Measurements from ENCODE around the gene SGK1. TPM values are rescaled to one million over a fixed set of nuclear protein-coding genes. Genes with fewer than 3 reads are reported as not detected.
"Not testable (repeated sequence)": the region's sequence is repeated elsewhere in the genome, so short reads cannot be mapped to it uniquely, and the experiment has no call there.

SGK1 gene
- total RNA-seq, 1 experiment from 2014 or later: 47.5 TPM

GRCh38 chr6:134223796-134224420 lies 94.0 kb downstream of the SGK1 start:
- no peak for DNase-seq (ENCODE audit: low spot score)

- DNase-seq (ENCODE audit: low spot score): no peak
These were observed 96.7 kb downstream of the SGK1 start for GRCh38 chr6:134221250-134221649.

- no peak for DNase-seq (ENCODE audit: low spot score)
These were observed 100.1 kb downstream of the SGK1 start for GRCh38 chr6:134217798-134218140.

- DNase-seq (ENCODE audit: low spot score): no peak
These were observed 100.7 kb downstream of the SGK1 start for GRCh38 chr6:134217105-134217797.

GRCh38 chr6:134216301-134217010 lies 101.5 kb downstream of the SGK1 start:
- no peak for DNase-seq (ENCODE audit: low spot score)

- not testable (repeated sequence) for DNase-seq (ENCODE audit: low spot score)
These were observed 104.5 kb downstream of the SGK1 start for GRCh38 chr6:134213410-134213809.

- no peak for DNase-seq (ENCODE audit: low spot score)
These were observed 106.6 kb downstream of the SGK1 start for GRCh38 chr6:134211297-134211696.

GRCh38 chr6:134207421-134207820 lies 110.5 kb downstream of the SGK1 start:
- no peak for DNase-seq (ENCODE audit: low spot score)

GRCh38 chr6:134205366-134205765 lies 112.5 kb downstream of the SGK1 start:
- no peak for DNase-seq (ENCODE audit: low spot score)

- not testable (repeated sequence) for DNase-seq (ENCODE audit: low spot score)
These were observed 113.2 kb downstream of the SGK1 start for GRCh38 chr6:134204759-134205158.

GRCh38 chr6:134204031-134204430 lies 113.9 kb downstream of the SGK1 start:
- no peak for DNase-seq (ENCODE audit: low spot score)

GRCh38 chr6:134201716-134202115 lies 116.2 kb downstream of the SGK1 start:
- DNase-seq (ENCODE audit: low spot score): no peak

- no peak for DNase-seq (ENCODE audit: low spot score)
These were observed 117.9 kb downstream of the SGK1 start for GRCh38 chr6:134199848-134200606.

GRCh38 chr6:134198093-134198492 lies 119.8 kb downstream of the SGK1 start:
- no peak for DNase-seq (ENCODE audit: low spot score)

GRCh38 chr6:134197685-134198084 lies 120.2 kb downstream of the SGK1 start:
- not testable (repeated sequence) for DNase-seq (ENCODE audit: low spot score)

- DNase-seq (ENCODE audit: low spot score): no peak
These were observed 121.2 kb downstream of the SGK1 start for GRCh38 chr6:134196568-134197193.

- no peak for DNase-seq (ENCODE audit: low spot score)
These were observed 121.9 kb downstream of the SGK1 start for GRCh38 chr6:134195985-134196384.

- DNase-seq (ENCODE audit: low spot score): no peak
These were observed 122.6 kb downstream of the SGK1 start for GRCh38 chr6:134195164-134195906.

- DNase-seq (ENCODE audit: low spot score): no peak
These were observed 124.1 kb downstream of the SGK1 start for GRCh38 chr6:134193536-134194498.

- DNase-seq (ENCODE audit: low spot score): not testable (repeated sequence)
These were observed 125.3 kb downstream of the SGK1 start for GRCh38 chr6:134192609-134193008.

Measured in H4 (cell line).